IMR-90 (cell line): ENCODE results near the gene ACOT12. TPM values are rescaled to one million over a fixed set of nuclear protein-coding genes. Genes with fewer than 3 reads are reported as not detected.
"Not testable (repeated sequence)": the region's sequence is repeated elsewhere in the genome, so short reads cannot be mapped to it uniquely, and the experiment has no call there.

Source experiments
- ATAC-seq: fragments of 200-7000 bp; cut with Tn5 transposase; 2 replicates; pipeline ENCODE4 v1.9.1; 2020; ENCODE audit warnings: low read depth, mild to moderate bottlenecking, moderate library complexity
- BruUV-seq: library from RNA; stranded (reverse); fragments of 400-500 nt; replicated peaks from 2 replicates; lab custom pipeline; 2021; lab: Mats Ljungman, UMichigan
- CTCF ChIA-PET: fragments of 300-600 bp; formaldehyde crosslinking; extraction: SDS; loops from one replicate; lab custom pipeline; 2021; ENCODE audit warnings: antibody characterized with exemption; lab: Yijun Ruan, JAX
- POLR2A ChIA-PET: fragments of 300-600 bp; sonication (Branson Sonifier 250); formaldehyde crosslinking; loops from one replicate; lab custom pipeline; 2022; ENCODE audit warnings: antibody characterized with exemption; ENCODE audit not compliant: unreplicated experiment; lab: Charles Lee
- DNase-seq: peaks from one replicate; pipeline ENCODE4 v3.0.0; 2013
- H2AFZ ChIP-seq: replicated peaks from 2 replicates; pipeline ENCODE3; 2013; ENCODE audit warnings: low read length, mild to moderate bottlenecking; ENCODE audit not compliant: poor library complexity
- H2AK5ac ChIP-seq: 2 replicates; pipeline ENCODE4 v1.6.1; 2013; ENCODE audit warnings: low read depth, low read length, inconsistent platforms
- H2AK9ac ChIP-seq: replicated peaks from 2 replicates; pipeline ENCODE3; 2013; ENCODE audit warnings: mild to moderate bottlenecking, low read depth, low read length, moderate library complexity; ENCODE audit not compliant: poor library complexity
- H2BK120ac ChIP-seq: 2 replicates; pipeline ENCODE4 v1.6.1; 2013; ENCODE audit warnings: low read depth, low read length, inconsistent platforms
- H2BK15ac ChIP-seq: 3 replicates; pipeline ENCODE4 v1.6.1; 2013; ENCODE audit warnings: low read depth, low read length, inconsistent platforms
- H2BK20ac ChIP-seq: 2 replicates; pipeline ENCODE4 v1.6.1; 2013; ENCODE audit warnings: low read depth, mild to moderate bottlenecking, inconsistent platforms, low read length, moderate library complexity
- H2BK5ac ChIP-seq: 2 replicates; pipeline ENCODE4 v1.6.1; 2013; ENCODE audit warnings: mild to moderate bottlenecking, low read depth, low read length, inconsistent platforms; ENCODE audit not compliant: poor library complexity, severe bottlenecking
- H3K14ac ChIP-seq: replicated peaks from 2 replicates; pipeline ENCODE4 v1.6.1; 2013; ENCODE audit warnings: low read depth, low read length, inconsistent platforms
- H3K18ac ChIP-seq: 2 replicates; pipeline ENCODE4 v1.6.1; 2013; ENCODE audit warnings: low read depth, low read length, control low read depth
- H3K23ac ChIP-seq: 2 replicates; pipeline ENCODE4 v1.6.1; 2013; ENCODE audit warnings: low read depth, low read length, inconsistent platforms
- H3K27ac ChIP-seq: 2 replicates; pipeline ENCODE4 v1.5.1; 2013; ENCODE audit warnings: mild to moderate bottlenecking, control low read depth, low read length; ENCODE audit not compliant: insufficient read depth
- H3K27me3 ChIP-seq: 2 replicates; pipeline ENCODE4 v1.6.1; 2013; ENCODE audit warnings: low read length; ENCODE audit not compliant: control insufficient read depth, insufficient read depth
- H3K36me3 ChIP-seq: 2 replicates; pipeline ENCODE4 v1.6.1; 2013; ENCODE audit warnings: low read length, mixed read lengths; ENCODE audit not compliant: control insufficient read depth, insufficient read depth
- H3K4ac ChIP-seq: 2 replicates; pipeline ENCODE4 v1.6.1; 2013; ENCODE audit warnings: low read depth, low read length, inconsistent platforms
- H3K4me1 ChIP-seq: 2 replicates; pipeline ENCODE4 v1.6.1; 2013; ENCODE audit warnings: low read length, mixed read lengths; ENCODE audit not compliant: control insufficient read depth, insufficient read depth
- H3K4me2 ChIP-seq: 2 replicates; pipeline ENCODE4 v1.6.1; 2013; ENCODE audit warnings: low read depth, mild to moderate bottlenecking, control low read depth, low read length, moderate library complexity
- H3K4me3 ChIP-seq: 2 replicates; pipeline ENCODE4 v1.5.1; 2013; ENCODE audit warnings: low read depth, mild to moderate bottlenecking, control low read depth, low read length, moderate library complexity; ENCODE audit not compliant: insufficient read depth
- H3K56ac ChIP-seq: 2 replicates; pipeline ENCODE4 v1.6.1; 2013; ENCODE audit warnings: low read length, inconsistent platforms; ENCODE audit not compliant: insufficient read depth; ENCODE audit errors: extremely low read depth
- H3K79me1 ChIP-seq, 2 experiments: 2 replicates each; pipeline ENCODE4 v1.6.1; 2013; ENCODE audit warnings: low read length in 2 of 2, inconsistent platforms in 1 of 2, low read depth in 1 of 2
- H3K9ac ChIP-seq: 2 replicates; pipeline ENCODE4 v1.6.1; 2013; ENCODE audit warnings: low read depth, low read length, control low read depth
- H3K9me1 ChIP-seq: 2 replicates; pipeline ENCODE4 v1.6.1; 2013; ENCODE audit warnings: low read length, inconsistent platforms; ENCODE audit not compliant: insufficient read depth
- H3K9me3 ChIP-seq: 2 replicates; pipeline ENCODE4 v1.6.1; 2013; ENCODE audit warnings: low read length; ENCODE audit not compliant: control insufficient read depth, insufficient read depth
- H4K20me1 ChIP-seq: 2 replicates; pipeline ENCODE4 v1.6.1; 2013; ENCODE audit warnings: low read length, inconsistent platforms; ENCODE audit not compliant: insufficient read depth
- H4K5ac ChIP-seq: 2 replicates; pipeline ENCODE4 v1.6.1; 2013; ENCODE audit warnings: mild to moderate bottlenecking, low read depth, low read length, control low read depth
- H4K8ac ChIP-seq, 2 experiments: 2 replicates each; pipeline ENCODE4 v1.6.1; 2013; ENCODE audit warnings: low read depth in 2 of 2, low read length in 2 of 2, control low read depth in 1 of 2, inconsistent platforms in 1 of 2
- H4K91ac ChIP-seq: 2 replicates; pipeline ENCODE4 v1.6.1; 2013; ENCODE audit warnings: low read depth, low read length, inconsistent platforms; ENCODE audit not compliant: insufficient read depth
- WGBS, 2 experiments: methylation state at CpG; one replicate each; pipeline versions ENCODE4 v1.1.5 to v1.1.7; 2013; ENCODE audit warnings: missing lambda C conversion rate in 2 of 2; ENCODE audit not compliant: insufficient read length in 1 of 2; ENCODE audit errors: extremely low coverage in 2 of 2; 5-methylcytosine and 5-hydroxymethylcytosine counted together
- dilution Hi-C: fragments of 300-500 bp; cut with HindIII; formaldehyde crosslinking; loops from one replicate; pipeline ENCODE4 v1.14.3; 2018; ENCODE audit warnings: low sequenced_read_pairs; ENCODE audit not compliant: unreplicated experiment
- in situ Hi-C: fragments of 300-500 bp; cut with MboI; formaldehyde crosslinking; loops from 3 replicates; pipeline ENCODE4 v1.14.3; 2019; ENCODE audit warnings: low sequenced_read_pairs, inconsistent platforms, mixed read lengths
- intact Hi-C: fragments of 100-400 bp; cut with micrococcal nuclease; formaldehyde crosslinking; loops from 2 replicates; pipeline ENCODE4 v1.10.0; 2022
- polyA plus RNA-seq, 3 experiments: library from polyadenylated mRNA; depleted of rRNA; stranded (reverse); fragments of >200 nt; gene quantifications; 2 replicates each; pipeline ENCODE4 v1.2.3, GENCODE V29; 2012; ENCODE audit warnings: low replicate concordance in 1 of 3
- total RNA-seq: library from RNA; depleted of rRNA; stranded (reverse); fragments of >200 nt; gene quantifications from 2 replicates; pipeline ENCODE4 v1.2.3, GENCODE V29; 2012

The ACOT12 gene
- total and polyA plus RNA-seq, 2 of the 4 experiments (the other 2 are of a cell fraction) = not detected

DNA sequence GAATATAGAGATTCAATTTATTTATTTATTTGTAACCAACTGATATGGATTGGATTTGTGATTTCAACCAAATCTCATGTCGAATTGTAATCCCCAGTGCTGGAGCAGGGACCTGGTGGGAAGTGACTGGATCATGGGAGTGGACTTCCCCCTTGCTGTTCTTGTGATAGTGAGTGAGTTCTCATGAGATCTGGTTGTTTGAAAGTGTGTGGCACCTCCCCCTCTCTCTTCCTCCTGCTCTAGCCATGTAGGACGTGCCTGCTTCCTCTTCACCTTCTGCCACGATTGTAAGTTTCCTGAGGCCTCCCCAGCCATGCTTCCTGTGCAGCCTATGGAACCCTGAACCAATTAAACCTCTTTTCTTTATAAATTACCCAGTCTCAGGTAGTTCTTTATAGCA is 55.7 kb downstream of the ACOT12 start:
- H2AK9ac ChIP-seq, H3K79me1 ChIP-seq, H4K8ac ChIP-seq, H3K4me2 ChIP-seq, H2AFZ ChIP-seq, BruUV-seq, in situ Hi-C loops, POLR2A ChIA-PET, H3K9me3 ChIP-seq, H3K9me1 ChIP-seq, H2AK5ac ChIP-seq, H3K23ac ChIP-seq, H4K5ac ChIP-seq, H3K27me3 ChIP-seq, H2BK120ac ChIP-seq, H2BK5ac ChIP-seq, H3K18ac ChIP-seq, H2BK15ac ChIP-seq, dilution Hi-C loops, DNase-seq, H3K4me1 ChIP-seq, H3K9ac ChIP-seq, H3K4ac ChIP-seq, H2BK20ac ChIP-seq, H4K20me1 ChIP-seq, intact Hi-C loops, ATAC-seq, H4K91ac ChIP-seq, H3K36me3 ChIP-seq, H3K56ac ChIP-seq, H3K27ac ChIP-seq, H3K14ac ChIP-seq, H3K4me3 ChIP-seq: not testable (repeated sequence)
- CTCF ChIA-PET = interaction anchor here (1.0 kb wide), 1 partner anchor 10 kb away, joined by 3 read pairs; no protein-coding TSS in a partner anchor
- WGBS, 2 experiments = no CpG with 5 or more reads among the region's 3 CpGs
